GM13976 (cell line): Measurements from ENCODE around the gene B3GALT5.

ENCODE experiments used
- DNase-seq: peaks from one replicate; pipeline ENCODE4 v3.0.0; 2012; ENCODE audit warnings: low spot score
- CTCF ChIP-seq: IDR thresholded peaks from 2 replicates; pipeline ENCODE4 v1.5.1; 2012; ENCODE audit warnings: borderline replicate concordance, mild to moderate bottlenecking; ENCODE audit not compliant: insufficient read depth; ENCODE audit errors: extremely low read depth, missing control alignments, control extremely low read depth
- in situ Hi-C: fragments of 300-500 bp; cut with MboI; formaldehyde crosslinking; loops from one replicate; pipeline ENCODE4 v1.12.0; 2022; ENCODE audit warnings: low sequenced_read_pairs, mixed read lengths, inconsistent platforms; ENCODE audit not compliant: unreplicated experiment

Gene B3GALT5

GRCh38 chr21:39667353-39667891, 54.7 kb downstream of the B3GALT5 start:
- TF ChIP-seq CTCF: no peak
- in situ Hi-C loops: no loop called here
- no peak for DNase-seq

GRCh38 chr21:39668369-39668768, 55.6 kb downstream of the B3GALT5 start:
- in situ Hi-C loops: no loop called here
- DNase-seq: no peak
- TF ChIP-seq CTCF: no peak

GRCh38 chr21:39669485-39669884, 56.7 kb downstream of the B3GALT5 start:
- TF ChIP-seq CTCF: no peak
- no peak for DNase-seq
- in situ Hi-C loops: no loop called here

GRCh38 chr21:39669976-39670661, 57.4 kb downstream of the B3GALT5 start:
- in situ Hi-C loops: no loop called here
- no peak for DNase-seq
- TF ChIP-seq CTCF: no peak

GRCh38 chr21:39670701-39671100, 58.0 kb downstream of the B3GALT5 start:
- TF ChIP-seq CTCF: no peak
- in situ Hi-C loops: no loop called here
- no peak for DNase-seq

- in situ Hi-C loops: no loop called here
- no peak for DNase-seq
These were observed 59.2 kb downstream of the B3GALT5 start for GRCh38 chr21:39671986-39672385.

More at GRCh38 chr21:39671986-39672385, 59.2 kb downstream of the B3GALT5 start:
- no peak for TF ChIP-seq CTCF
